BLaER1 treated with 17β-estradiol and CSF1 and Interleukin-3, amounts not matched to agents 10 nM and 100 nM (cell line): ENCODE data around the gene USP17L26.

Experiments
- H3K27ac ChIP-seq, 11 experiments: shearing (Covaris generic); formaldehyde crosslinking; 2 replicates each; pipeline ENCODE4 v1.8.1; 2022
- H3K27me3 ChIP-seq, 11 experiments: shearing (Covaris generic); formaldehyde crosslinking; 2 replicates each; pipeline ENCODE4 v1.8.1; 2022
- H3K36me3 ChIP-seq, 11 experiments: shearing (Covaris generic); formaldehyde crosslinking; 2 replicates each; pipeline ENCODE4 v1.8.1; 2022
- H3K4me1 ChIP-seq, 10 experiments: shearing (Covaris generic); formaldehyde crosslinking; 2 replicates each; pipeline ENCODE4 v1.8.1; 2022
- H3K4me2 ChIP-seq, 11 experiments: shearing (Covaris generic); formaldehyde crosslinking; 2 replicates each; pipeline ENCODE4 v1.8.1; 2022
- H3K4me3 ChIP-seq, 10 experiments: shearing (Covaris generic); formaldehyde crosslinking; 2 replicates each; pipeline ENCODE4 v1.8.1; 2022
- H3K9ac ChIP-seq, 11 experiments: shearing (Covaris generic); formaldehyde crosslinking; 2 replicates each; pipeline ENCODE4 v1.8.1; 2022
- H3K9me3 ChIP-seq, 11 experiments: shearing (Covaris generic); formaldehyde crosslinking; replicated peaks in 1 of 11; 2 replicates each; pipeline ENCODE4 v1.8.1; 2022
- H4K20me1 ChIP-seq, 11 experiments: shearing (Covaris generic); formaldehyde crosslinking; 2 replicates each; pipeline ENCODE4 v1.8.1; 2022
- Cebpa-rat ChIP-seq, 11 experiments: shearing (Covaris generic); IDR thresholded peaks; 2 replicates each; pipeline ENCODE4 v1.8.1; 2022

USP17L26 gene

GRCh38 chr4:9384126-9384525 lies 49.7 kb downstream of the USP17L26 start:
- H3K9me3 ChIP-seq, result peaks cover 0 to 7% (median 4%) of the 10 kb centered on the region in 11 experiments; a peak in 3 of 22 replicates
- no peak for TF ChIP-seq Cebpa-rat (IDR thresholded peaks at IDR 0.05)

More at GRCh38 chr4:9384126-9384525, 49.7 kb downstream of the USP17L26 start:
- no peaks in the 10 kb centered on the region for H4K20me1 ChIP-seq
- H3K36me3 ChIP-seq, result no peaks in the 10 kb centered on the region
- no peak overlapping the region for H3K27ac ChIP-seq
- H3K27me3 ChIP-seq, result no peaks in the 10 kb centered on the region
- no peak overlapping the region for H3K4me3 ChIP-seq
- no peak overlapping the region for H3K9ac ChIP-seq
- H3K4me2 ChIP-seq, result no peak overlapping the region
- H3K4me1 ChIP-seq, result peaks cover 0 to 7% (median 4%) of the 10 kb centered on the region in 10 experiments; a peak in 12 of 20 replicates
